Tibial nerve (tissue), 3 donors: ENCODE results near the gene CACNA1S.

Source experiments
- POLR2A ChIP-seq, 2 donors: fragments of 450-650 bp; IDR thresholded peaks; one replicate each; pipeline ENCODE4 v1.6.1; 2017; ENCODE audit warnings: antibody characterized with exemption in 2 of 2, mild to moderate bottlenecking in 2 of 2, moderate library complexity in 2 of 2
- TF ChIP-seq, protein P1 (sequence below), 5 experiments: fragments of 200-600 bp in 3 of 5; fragments of 450-650 bp in 2 of 5; sonication (generic) in 3 of 5; IDR thresholded peaks; one replicate each; pipeline ENCODE4 v1.5.1; 2016 to 2019; ENCODE audit warnings: antibody characterized with exemption in 5 of 5, mild to moderate bottlenecking in 3 of 5, moderate library complexity in 2 of 5

DNA sequence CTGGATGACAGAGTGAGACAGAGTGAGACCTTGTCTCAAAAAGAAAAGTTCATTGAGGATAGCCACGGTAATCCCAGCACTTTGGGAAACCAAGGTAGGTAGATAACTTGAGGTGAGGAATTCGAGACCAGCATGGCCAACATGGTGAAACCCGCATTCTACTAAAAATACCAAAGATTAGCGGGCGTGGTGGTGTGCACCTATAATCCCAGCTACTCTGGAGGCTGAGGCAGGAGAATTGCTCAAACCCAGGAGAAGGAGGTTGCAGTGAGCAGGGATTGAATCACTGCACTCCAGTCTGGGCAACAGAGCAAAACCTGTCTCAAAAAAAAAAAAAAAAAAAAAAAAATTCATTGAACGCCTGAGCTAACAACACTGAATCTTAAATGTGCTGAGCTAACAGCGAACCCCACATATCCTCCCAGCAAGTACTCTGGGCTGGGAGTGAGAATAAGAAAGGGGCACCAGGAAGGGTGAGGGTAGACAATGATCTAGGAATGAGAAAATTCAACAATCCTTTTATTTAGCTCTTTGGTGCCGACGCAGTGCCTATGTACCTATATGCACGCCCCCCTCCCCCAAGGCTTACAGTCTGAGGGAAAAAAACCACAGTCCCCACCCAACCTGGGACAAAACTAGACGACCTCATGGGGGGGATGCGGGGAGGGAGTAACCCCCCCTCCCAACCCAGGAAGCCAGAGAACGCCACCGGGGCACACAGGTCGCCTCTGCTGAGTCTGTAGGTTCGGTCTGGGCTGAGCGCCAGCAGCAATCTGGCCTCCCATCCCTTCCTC lies 1.4 kb upstream of the CACNA1S start:
- TF ChIP-seq, protein P1, sequence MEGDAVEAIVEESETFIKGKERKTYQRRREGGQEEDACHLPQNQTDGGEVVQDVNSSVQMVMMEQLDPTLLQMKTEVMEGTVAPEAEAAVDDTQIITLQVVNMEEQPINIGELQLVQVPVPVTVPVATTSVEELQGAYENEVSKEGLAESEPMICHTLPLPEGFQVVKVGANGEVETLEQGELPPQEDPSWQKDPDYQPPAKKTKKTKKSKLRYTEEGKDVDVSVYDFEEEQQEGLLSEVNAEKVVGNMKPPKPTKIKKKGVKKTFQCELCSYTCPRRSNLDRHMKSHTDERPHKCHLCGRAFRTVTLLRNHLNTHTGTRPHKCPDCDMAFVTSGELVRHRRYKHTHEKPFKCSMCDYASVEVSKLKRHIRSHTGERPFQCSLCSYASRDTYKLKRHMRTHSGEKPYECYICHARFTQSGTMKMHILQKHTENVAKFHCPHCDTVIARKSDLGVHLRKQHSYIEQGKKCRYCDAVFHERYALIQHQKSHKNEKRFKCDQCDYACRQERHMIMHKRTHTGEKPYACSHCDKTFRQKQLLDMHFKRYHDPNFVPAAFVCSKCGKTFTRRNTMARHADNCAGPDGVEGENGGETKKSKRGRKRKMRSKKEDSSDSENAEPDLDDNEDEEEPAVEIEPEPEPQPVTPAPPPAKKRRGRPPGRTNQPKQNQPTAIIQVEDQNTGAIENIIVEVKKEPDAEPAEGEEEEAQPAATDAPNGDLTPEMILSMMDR (IDR thresholded peaks at IDR 0.05): no peak
- TF ChIP-seq POLR2A (IDR thresholded peaks at IDR 0.05): no peak
